Measurements from ENCODE around the gene CISTR.

DNA sequence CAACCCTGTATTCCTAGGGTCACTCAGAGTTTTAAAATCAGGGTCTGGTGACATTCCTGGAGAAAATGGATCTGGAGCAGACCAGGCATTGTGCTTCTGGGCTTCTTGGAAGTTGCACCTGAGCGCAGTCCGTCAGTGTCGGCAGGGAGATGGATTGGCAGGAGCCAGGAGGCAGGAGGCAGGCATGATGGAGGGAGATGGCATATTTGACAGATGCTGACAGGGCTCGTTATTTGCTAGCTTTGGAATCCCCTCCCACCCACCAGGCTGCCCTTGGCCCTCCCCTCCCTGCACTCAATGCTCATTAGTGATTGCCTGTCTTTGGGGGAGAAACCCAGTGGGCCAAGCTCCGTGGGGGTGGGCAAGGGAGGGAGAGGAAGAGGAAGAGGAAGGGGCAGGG is 4.7 kb downstream of the CISTR start:
- TF ChIP-seq, protein P1, sequence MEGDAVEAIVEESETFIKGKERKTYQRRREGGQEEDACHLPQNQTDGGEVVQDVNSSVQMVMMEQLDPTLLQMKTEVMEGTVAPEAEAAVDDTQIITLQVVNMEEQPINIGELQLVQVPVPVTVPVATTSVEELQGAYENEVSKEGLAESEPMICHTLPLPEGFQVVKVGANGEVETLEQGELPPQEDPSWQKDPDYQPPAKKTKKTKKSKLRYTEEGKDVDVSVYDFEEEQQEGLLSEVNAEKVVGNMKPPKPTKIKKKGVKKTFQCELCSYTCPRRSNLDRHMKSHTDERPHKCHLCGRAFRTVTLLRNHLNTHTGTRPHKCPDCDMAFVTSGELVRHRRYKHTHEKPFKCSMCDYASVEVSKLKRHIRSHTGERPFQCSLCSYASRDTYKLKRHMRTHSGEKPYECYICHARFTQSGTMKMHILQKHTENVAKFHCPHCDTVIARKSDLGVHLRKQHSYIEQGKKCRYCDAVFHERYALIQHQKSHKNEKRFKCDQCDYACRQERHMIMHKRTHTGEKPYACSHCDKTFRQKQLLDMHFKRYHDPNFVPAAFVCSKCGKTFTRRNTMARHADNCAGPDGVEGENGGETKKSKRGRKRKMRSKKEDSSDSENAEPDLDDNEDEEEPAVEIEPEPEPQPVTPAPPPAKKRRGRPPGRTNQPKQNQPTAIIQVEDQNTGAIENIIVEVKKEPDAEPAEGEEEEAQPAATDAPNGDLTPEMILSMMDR (IDR thresholded peaks at IDR 0.05): no peak
- TF ChIP-seq POLR2A (IDR thresholded peaks at IDR 0.05): no peak
